Measurements from ENCODE around the gene NRARP. TPM values are rescaled to one million over a fixed set of nuclear protein-coding genes. Genes with fewer than 3 reads are reported as not detected.

NRARP gene
- total and polyA plus RNA-seq, 2 of the 8 experiments (the other 6 are each of a cell fraction or from before 2014, with no cell fraction given) = 32.5 to 37.2 TPM

GRCh38 chr9:137347928-137348327 is 45.9 kb upstream of the NRARP start:
- Histone ChIP-seq H3K14ac (ENCODE audit: insufficient read length) (no peak overlapping the region), H3K4ac (replicated peaks; ENCODE audit: insufficient read length, low read depth, low read length) (no peak overlapping the region), H3K79me2 (ENCODE audit: control insufficient read depth in 1 of 2, insufficient read depth in 2 of 2, low read length in 2 of 2) (no peaks in the 10 kb centered on the region), H3K27me3 (replicated peaks in 1 of 4; ENCODE audit: control insufficient read depth in 3 of 4, extremely low read depth in 1 of 4, insufficient read depth in 3 of 4, low read length in 3 of 4) (no peaks in the 10 kb centered on the region), H3K79me1 (ENCODE audit: low read depth, low read length) (no peaks in the 10 kb centered on the region), H4K91ac (replicated peaks; ENCODE audit: insufficient read length, low read length) (no peak overlapping the region), H2AFZ (ENCODE audit: low read length) (no peak overlapping the region), H2BK15ac (ENCODE audit: low read length) (no peak overlapping the region), H4K8ac (ENCODE audit: extremely low read depth, insufficient read depth, low read length) (no peak overlapping the region), H3K9ac (replicated peaks in 1 of 4; ENCODE audit: extremely low read depth in 1 of 4, low read depth in 3 of 4, low read length in 3 of 4) (no peak overlapping the region), H3K4me2 (ENCODE audit: insufficient read depth in 1 of 2, low read depth in 2 of 2, low read length in 2 of 2) (no peak overlapping the region), H3K27ac (ENCODE audit: low read depth, low read length) (no peak overlapping the region), H4K5ac (ENCODE audit: insufficient read length, low read depth, low read length) (no peak overlapping the region), H3K9me3 (ENCODE audit: insufficient read depth in 2 of 2, low read depth in 1 of 2, low read length in 1 of 2) (peaks cover 31 to 74% of the 10 kb centered on the region in 2 experiments), H2BK120ac (replicated peaks; ENCODE audit: low read depth, low read length) (no peak overlapping the region), H2BK5ac (ENCODE audit: low read depth, low read length) (no peak overlapping the region), H3K18ac (ENCODE audit: extremely low read depth, low read length) (no peak overlapping the region), H2AK5ac (ENCODE audit: low read depth, low read length) (no peak overlapping the region), H3K4me3 (ENCODE audit: extremely low read depth in 1 of 4, insufficient read depth in 2 of 4, low read depth in 3 of 4, low read length in 4 of 4) (no peak overlapping the region), H3K23ac (ENCODE audit: insufficient read length) (no peak overlapping the region), H2BK12ac (ENCODE audit: low read depth, low read length) (no peak overlapping the region), H3K56ac (replicated peaks; ENCODE audit: insufficient read length, low read depth, low read length) (no peak overlapping the region), H3K4me1 (replicated peaks in 1 of 4; ENCODE audit: control insufficient read depth in 3 of 4, insufficient read depth in 4 of 4, low read length in 3 of 4) (no peaks in the 10 kb centered on the region), H3K36me3 (ENCODE audit: control insufficient read depth in 2 of 4, insufficient read depth in 4 of 4, low read length in 3 of 4) (no peaks in the 10 kb centered on the region), H2BK20ac (ENCODE audit: low read length) (no peak overlapping the region), H3K23me2 (ENCODE audit: low read depth, low read length) (no peaks in the 10 kb centered on the region), H4K20me1 (replicated peaks in 1 of 2; ENCODE audit: control insufficient read depth in 1 of 2, insufficient read depth in 2 of 2, low read length in 2 of 2) (no peaks in the 10 kb centered on the region)
- ChIA-PET POLR2A (ENCODE audit: partially characterized antibody) (no interaction called here), CTCF (ENCODE audit: partially characterized antibody) (no interaction called here)
- 88% methylated on average over 13 of the region's 13 CpGs; no CpG with 5 or more reads in 1 of the 2 experiments for WGBS, 2 experiments (ENCODE audit: extremely low coverage in 1 of 2, insufficient coverage in 1 of 2, insufficient read length in 1 of 2, insufficient replicate concordance in 2 of 2, low coverage in 1 of 2, low lambda C conversion rate in 2 of 2, missing lambda C conversion rate in 1 of 2)
- TF ChIP-seq PHF8 (conservative IDR thresholded peaks at IDR 0.05; ENCODE audit: low read depth, low read length) = no peak
- no peak for TF ChIP-seq SIN3A (conservative IDR thresholded peaks at IDR 0.05 in 1 of 2, IDR thresholded peaks at IDR 0.05 in 1 of 2; ENCODE audit: low read depth in 1 of 2, low read length in 2 of 2)
- no peak for TF ChIP-seq RFX5 (IDR thresholded peaks at IDR 0.05; ENCODE audit: borderline replicate concordance, low read depth, low read length)
- TF ChIP-seq EZH2 (IDR thresholded peaks at IDR 0.05; ENCODE audit: low read depth, low read length, severe bottlenecking) = no peak
- no peak for TF ChIP-seq POU5F1 (IDR thresholded peaks at IDR 0.05; ENCODE audit: low read depth, low read length)
- TF ChIP-seq TBP (IDR thresholded peaks at IDR 0.05; ENCODE audit: low read depth, low read length) = no peak
- no peak for FAIRE-seq
- no peak for DNase-seq (ENCODE audit: low read depth in 1 of 2, low spot score in 2 of 2)
